Measurements from ENCODE around the gene TMEM109.

GRCh38 chr11:60879104-60879503, 34.9 kb upstream of the TMEM109 start:
- TF ChIP-seq, protein P1, sequence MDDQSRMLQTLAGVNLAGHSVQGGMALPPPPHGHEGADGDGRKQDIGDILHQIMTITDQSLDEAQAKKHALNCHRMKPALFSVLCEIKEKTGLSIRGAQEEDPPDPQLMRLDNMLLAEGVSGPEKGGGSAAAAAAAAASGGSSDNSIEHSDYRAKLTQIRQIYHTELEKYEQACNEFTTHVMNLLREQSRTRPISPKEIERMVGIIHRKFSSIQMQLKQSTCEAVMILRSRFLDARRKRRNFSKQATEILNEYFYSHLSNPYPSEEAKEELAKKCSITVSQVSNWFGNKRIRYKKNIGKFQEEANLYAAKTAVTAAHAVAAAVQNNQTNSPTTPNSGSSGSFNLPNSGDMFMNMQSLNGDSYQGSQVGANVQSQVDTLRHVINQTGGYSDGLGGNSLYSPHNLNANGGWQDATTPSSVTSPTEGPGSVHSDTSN (IDR thresholded peaks at IDR 0.05) = no peak
- TF ChIP-seq CTCF (IDR thresholded peaks at IDR 0.05) (no peak), PHF8 (IDR thresholded peaks at IDR 0.05; ENCODE audit: borderline replicate concordance, low read depth) (no peak), MYC (IDR thresholded peaks at IDR 0.05; ENCODE audit: borderline replicate concordance, low read length) (no peak), NFE2L2 (conservative IDR thresholded peaks at IDR 0.05; ENCODE audit: low read length) (no peak), CEBPB (IDR thresholded peaks at IDR 0.05) (no peak)
